DND-41 (cell line): ENCODE measurements around the gene ENTR1.

Experiments
- ATAC-seq: fragments of 200-7000 bp; cut with Tn5 transposase; 3 replicates; pipeline ENCODE4 v1.9.1; 2021; ENCODE audit warnings: low read depth; ENCODE audit not compliant: insufficient read depth
- DNase-seq: peaks from one replicate; pipeline ENCODE4 v3.0.0-alpha.2; 2020
- H2AFZ ChIP-seq: 2 replicates; pipeline ENCODE4 v1.6.0; 2012; ENCODE audit warnings: low read depth, low read length
- H3K27ac ChIP-seq: 2 replicates; pipeline ENCODE4 v1.5.1; 2012; ENCODE audit warnings: low read length, inconsistent platforms
- H3K27me3 ChIP-seq: fragments of 200-600 bp; sonication (generic); 2 replicates; pipeline ENCODE4 v1.6.0; 2012; ENCODE audit warnings: low read length, mild to moderate bottlenecking, inconsistent platforms; ENCODE audit not compliant: insufficient read depth, poor library complexity
- H3K36me3 ChIP-seq: 2 replicates; pipeline ENCODE4 v1.5.1; 2012; ENCODE audit warnings: low read length, inconsistent platforms; ENCODE audit not compliant: insufficient read depth
- H3K4me1 ChIP-seq: 2 replicates; pipeline ENCODE4 v1.5.1; 2012; ENCODE audit warnings: mild to moderate bottlenecking, low read length; ENCODE audit not compliant: insufficient read depth
- H3K4me2 ChIP-seq: 2 replicates; pipeline ENCODE4 v1.6.0; 2012; ENCODE audit warnings: mild to moderate bottlenecking, moderate library complexity, low read length, inconsistent platforms; ENCODE audit not compliant: insufficient read depth
- H3K4me3 ChIP-seq, 2 experiments: fragments of 200-600 bp in 1 of 2; shearing (Covaris generic) in 1 of 2; 2 replicates each; pipeline ENCODE4 v1.5.1; 2012 to 2016; ENCODE audit warnings: inconsistent platforms in 2 of 2, low read length in 2 of 2, mild to moderate bottlenecking in 2 of 2, low read depth in 1 of 2, moderate library complexity in 1 of 2
- H3K79me2 ChIP-seq: 2 replicates; pipeline ENCODE4 v1.6.0; 2012; ENCODE audit warnings: low read length, inconsistent platforms; ENCODE audit not compliant: insufficient read depth
- H3K9ac ChIP-seq: 2 replicates; pipeline ENCODE4 v1.6.0; 2012; ENCODE audit warnings: low read depth, mild to moderate bottlenecking, inconsistent platforms, low read length, moderate library complexity
- H3K9me3 ChIP-seq: 2 replicates; pipeline ENCODE4 v1.5.1; 2012; ENCODE audit warnings: low read length, moderate library complexity, mild to moderate bottlenecking, inconsistent platforms; ENCODE audit not compliant: insufficient read depth, severe bottlenecking
- H4K20me1 ChIP-seq: 2 replicates; pipeline ENCODE4 v1.6.0; 2012; ENCODE audit warnings: low read length; ENCODE audit not compliant: insufficient read depth
- EZH2 ChIP-seq: IDR thresholded peaks from 3 replicates; pipeline ENCODE4 v1.6.1; 2012; ENCODE audit warnings: borderline replicate concordance, low read depth, mild to moderate bottlenecking, moderate library complexity, low read length, inconsistent platforms; ENCODE audit not compliant: severe bottlenecking
- TF ChIP-seq, protein P1 (sequence below): IDR thresholded peaks from 2 replicates; pipeline ENCODE4 v1.5.1; 2012; ENCODE audit warnings: borderline replicate concordance, low read length, moderate library complexity, mild to moderate bottlenecking; ENCODE audit not compliant: poor library complexity, severe bottlenecking; ENCODE audit errors: extremely low read depth

Gene ENTR1

DNA sequence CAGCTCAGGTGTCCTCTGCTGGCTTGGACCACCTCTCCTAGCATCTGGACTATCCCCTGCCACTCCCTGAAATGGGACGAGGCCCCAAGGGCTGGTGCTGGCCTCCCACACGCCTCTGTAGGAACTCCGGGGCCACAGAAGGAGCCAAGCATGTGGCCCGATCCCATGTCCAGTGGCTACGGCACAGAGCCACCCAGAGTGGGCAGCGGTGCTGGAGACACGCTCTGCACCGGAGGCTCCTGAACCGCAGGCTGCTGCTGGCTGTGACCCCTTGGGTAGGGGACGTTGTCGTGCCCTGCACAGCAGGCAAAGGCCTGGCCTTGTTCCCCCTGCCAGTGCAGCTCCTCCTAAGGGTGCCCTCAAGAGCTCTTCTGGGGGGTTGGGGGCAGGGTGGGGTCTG lies 30.5 kb downstream of the ENTR1 start:
- Histone ChIP-seq H3K27me3 (no peaks in the 10 kb centered on the region), H3K27ac (no peak overlapping the region), H4K20me1 (peaks cover 21% of the 10 kb centered on the region; the same call in 1 of the 2 replicates), H3K4me2 (no peak overlapping the region), H3K9me3 (no peaks in the 10 kb centered on the region), H3K4me3 (no peak overlapping the region), H3K36me3 (peaks cover 48% of the 10 kb centered on the region), H3K79me2 (no peaks in the 10 kb centered on the region), H3K4me1 (peaks cover 8% of the 10 kb centered on the region), H2AFZ (no peak overlapping the region), H3K9ac (no peak overlapping the region)
- TF ChIP-seq, protein P1, sequence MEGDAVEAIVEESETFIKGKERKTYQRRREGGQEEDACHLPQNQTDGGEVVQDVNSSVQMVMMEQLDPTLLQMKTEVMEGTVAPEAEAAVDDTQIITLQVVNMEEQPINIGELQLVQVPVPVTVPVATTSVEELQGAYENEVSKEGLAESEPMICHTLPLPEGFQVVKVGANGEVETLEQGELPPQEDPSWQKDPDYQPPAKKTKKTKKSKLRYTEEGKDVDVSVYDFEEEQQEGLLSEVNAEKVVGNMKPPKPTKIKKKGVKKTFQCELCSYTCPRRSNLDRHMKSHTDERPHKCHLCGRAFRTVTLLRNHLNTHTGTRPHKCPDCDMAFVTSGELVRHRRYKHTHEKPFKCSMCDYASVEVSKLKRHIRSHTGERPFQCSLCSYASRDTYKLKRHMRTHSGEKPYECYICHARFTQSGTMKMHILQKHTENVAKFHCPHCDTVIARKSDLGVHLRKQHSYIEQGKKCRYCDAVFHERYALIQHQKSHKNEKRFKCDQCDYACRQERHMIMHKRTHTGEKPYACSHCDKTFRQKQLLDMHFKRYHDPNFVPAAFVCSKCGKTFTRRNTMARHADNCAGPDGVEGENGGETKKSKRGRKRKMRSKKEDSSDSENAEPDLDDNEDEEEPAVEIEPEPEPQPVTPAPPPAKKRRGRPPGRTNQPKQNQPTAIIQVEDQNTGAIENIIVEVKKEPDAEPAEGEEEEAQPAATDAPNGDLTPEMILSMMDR: no peak
- TF ChIP-seq EZH2: no peak
- no peak for DNase-seq
- no peak for ATAC-seq

DNA sequence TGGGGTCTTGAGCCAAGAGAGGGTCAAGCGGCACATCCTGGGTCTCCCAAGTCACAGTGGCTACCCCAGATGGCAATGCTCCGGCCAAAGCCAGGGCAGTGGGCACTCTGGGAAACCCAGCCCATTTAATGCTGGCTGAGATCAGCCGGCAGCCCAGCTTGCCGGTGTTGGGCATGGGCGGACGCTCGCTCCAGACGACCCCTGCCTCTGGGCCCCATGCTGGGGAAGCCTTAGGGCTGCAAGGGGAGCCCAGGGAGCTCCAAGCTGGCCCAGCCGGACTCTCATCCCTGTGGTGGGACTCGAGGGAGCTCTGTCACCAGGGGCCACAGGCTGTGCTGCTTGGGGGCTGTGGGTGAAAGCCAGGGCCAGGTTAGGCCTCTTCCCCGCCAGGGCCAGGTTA lies 31.0 kb downstream of the ENTR1 start:
- Histone ChIP-seq H3K79me2 (no peaks in the 10 kb centered on the region), H4K20me1 (peaks cover 21% of the 10 kb centered on the region; the same call in 1 of the 2 replicates), H3K9me3 (no peaks in the 10 kb centered on the region), H3K4me2 (no peak overlapping the region), H3K4me3 (no peak overlapping the region), H2AFZ (no peak overlapping the region), H3K9ac (no peak overlapping the region), H3K4me1 (peaks cover 3% of the 10 kb centered on the region; the same call in 1 of the 2 replicates), H3K36me3 (peaks cover 48% of the 10 kb centered on the region), H3K27me3 (no peaks in the 10 kb centered on the region), H3K27ac (no peak overlapping the region)
- DNase-seq (no peak), ATAC-seq (no peak)
- no peak for TF ChIP-seq EZH2
- TF ChIP-seq, protein P1: no peak

DNA sequence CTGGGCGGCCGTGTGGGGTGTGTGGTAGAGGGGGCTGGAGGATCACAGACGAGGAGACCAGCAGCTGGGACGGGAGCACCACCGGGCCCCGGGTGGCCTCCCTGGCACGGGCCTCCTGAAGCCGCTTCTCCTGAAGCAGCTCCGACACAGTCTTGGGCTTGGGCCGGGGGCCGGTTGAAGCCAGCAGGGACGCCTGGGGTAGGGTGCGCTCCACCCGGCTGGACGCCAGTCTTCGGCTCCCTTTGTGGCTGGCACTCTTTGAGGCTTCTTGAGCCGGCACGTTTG lies 31.5 kb downstream of the ENTR1 start:
- no peak overlapping the region for H3K9ac ChIP-seq

More for the DNA sequence above, 31.5 kb downstream of the ENTR1 start:
- H3K9me3 ChIP-seq: no peaks in the 10 kb centered on the region
- no peak overlapping the region for H3K4me2 ChIP-seq
- no peaks in the 10 kb centered on the region for H3K4me1 ChIP-seq
- H3K27me3 ChIP-seq: no peaks in the 10 kb centered on the region
- DNase-seq (no peak), ATAC-seq (no peak)
- H2AFZ ChIP-seq: no peak overlapping the region
- no peak overlapping the region for H3K27ac ChIP-seq
- peaks cover 43% of the 10 kb centered on the region for H3K36me3 ChIP-seq
- H3K4me3 ChIP-seq: no peak overlapping the region
- no peak for TF ChIP-seq EZH2
- TF ChIP-seq, protein P1: no peak
- no peaks in the 10 kb centered on the region for H3K79me2 ChIP-seq
- peaks cover 16% of the 10 kb centered on the region; the same call in 1 of the 2 replicates for H4K20me1 ChIP-seq
